Measurements from ENCODE around the gene PLEKHA5.

- TF ChIP-seq, protein P1, sequence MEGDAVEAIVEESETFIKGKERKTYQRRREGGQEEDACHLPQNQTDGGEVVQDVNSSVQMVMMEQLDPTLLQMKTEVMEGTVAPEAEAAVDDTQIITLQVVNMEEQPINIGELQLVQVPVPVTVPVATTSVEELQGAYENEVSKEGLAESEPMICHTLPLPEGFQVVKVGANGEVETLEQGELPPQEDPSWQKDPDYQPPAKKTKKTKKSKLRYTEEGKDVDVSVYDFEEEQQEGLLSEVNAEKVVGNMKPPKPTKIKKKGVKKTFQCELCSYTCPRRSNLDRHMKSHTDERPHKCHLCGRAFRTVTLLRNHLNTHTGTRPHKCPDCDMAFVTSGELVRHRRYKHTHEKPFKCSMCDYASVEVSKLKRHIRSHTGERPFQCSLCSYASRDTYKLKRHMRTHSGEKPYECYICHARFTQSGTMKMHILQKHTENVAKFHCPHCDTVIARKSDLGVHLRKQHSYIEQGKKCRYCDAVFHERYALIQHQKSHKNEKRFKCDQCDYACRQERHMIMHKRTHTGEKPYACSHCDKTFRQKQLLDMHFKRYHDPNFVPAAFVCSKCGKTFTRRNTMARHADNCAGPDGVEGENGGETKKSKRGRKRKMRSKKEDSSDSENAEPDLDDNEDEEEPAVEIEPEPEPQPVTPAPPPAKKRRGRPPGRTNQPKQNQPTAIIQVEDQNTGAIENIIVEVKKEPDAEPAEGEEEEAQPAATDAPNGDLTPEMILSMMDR (IDR thresholded peaks at IDR 0.05; ENCODE audit: low read length) = no peak
- no peak for TF ChIP-seq EZH2 (IDR thresholded peaks at IDR 0.05; ENCODE audit: borderline replicate concordance, low read length)
Observed at GRCh38 chr12:19398376-19399363, 269.1 kb downstream of the PLEKHA5 start.

Measured in OCI-LY1 (cell line).